Measurements from ENCODE around the gene STEAP4.

Gene STEAP4

DNA sequence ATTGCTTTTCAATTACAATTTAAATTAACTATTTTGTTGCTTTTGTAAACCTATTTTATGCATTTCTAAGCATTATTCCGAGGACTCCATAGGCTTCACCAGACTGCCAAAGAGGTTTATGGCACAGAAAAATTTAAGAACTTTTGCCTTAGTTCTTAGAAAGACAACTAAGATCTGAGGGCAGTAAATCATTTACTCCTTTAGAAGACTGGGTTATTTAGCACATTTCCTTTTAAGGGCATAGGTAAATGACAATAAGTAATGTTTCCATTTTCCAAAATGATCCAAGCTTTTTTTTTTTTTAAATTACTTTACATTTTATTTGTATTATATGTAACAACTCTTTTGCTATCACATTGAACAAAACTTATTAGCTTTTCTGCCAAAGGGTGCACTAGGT lies 15.0 kb upstream of the STEAP4 start:
- no peak for DNase-seq
- TF ChIP-seq CTCF (IDR thresholded peaks at IDR 0.05; ENCODE audit: low read depth, low read length, missing control alignments), result no peak
- in situ Hi-C loops (cut with HindIII; ENCODE audit: low pct_ligation_motif_present, low sequenced_read_pairs), result no loop called here
- Histone ChIP-seq H3K27me3 (replicated peaks) (no peaks in the 10 kb centered on the region), H3K36me3 (replicated peaks) (no peaks in the 10 kb centered on the region), H3K4me3 (ENCODE audit: low read depth, low read length) (no peak overlapping the region), H3K27ac (no peak overlapping the region)

DNA sequence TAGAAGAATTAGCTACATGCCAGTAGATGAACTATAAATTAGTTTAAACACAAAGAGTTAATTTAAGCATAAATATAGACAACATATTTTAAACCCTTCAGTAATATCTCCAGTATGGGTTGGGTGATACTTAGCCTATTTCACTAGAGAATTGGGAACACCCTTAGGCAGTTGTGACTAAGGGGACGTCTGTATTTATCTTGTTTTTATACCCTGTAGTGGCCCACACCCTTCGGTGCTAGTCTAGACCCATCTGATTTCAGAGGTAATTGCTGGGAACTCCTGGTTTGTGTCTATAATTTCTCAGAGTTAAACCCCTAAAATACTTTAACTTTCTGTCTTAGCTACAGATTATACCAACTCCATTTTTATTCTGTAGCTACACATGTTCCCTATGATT lies 11.5 kb upstream of the STEAP4 start:
- H3K27ac ChIP-seq, result no peak overlapping the region
- no peaks in the 10 kb centered on the region for H3K36me3 ChIP-seq (replicated peaks)
- no peak overlapping the region for H3K4me3 ChIP-seq (ENCODE audit: low read depth, low read length)
- DNase-seq, result no peak
- in situ Hi-C loops (cut with HindIII; ENCODE audit: low pct_ligation_motif_present, low sequenced_read_pairs), result no loop called here
- TF ChIP-seq CTCF (IDR thresholded peaks at IDR 0.05; ENCODE audit: low read depth, low read length, missing control alignments), result no peak
- no peaks in the 10 kb centered on the region for H3K27me3 ChIP-seq (replicated peaks)

DNA sequence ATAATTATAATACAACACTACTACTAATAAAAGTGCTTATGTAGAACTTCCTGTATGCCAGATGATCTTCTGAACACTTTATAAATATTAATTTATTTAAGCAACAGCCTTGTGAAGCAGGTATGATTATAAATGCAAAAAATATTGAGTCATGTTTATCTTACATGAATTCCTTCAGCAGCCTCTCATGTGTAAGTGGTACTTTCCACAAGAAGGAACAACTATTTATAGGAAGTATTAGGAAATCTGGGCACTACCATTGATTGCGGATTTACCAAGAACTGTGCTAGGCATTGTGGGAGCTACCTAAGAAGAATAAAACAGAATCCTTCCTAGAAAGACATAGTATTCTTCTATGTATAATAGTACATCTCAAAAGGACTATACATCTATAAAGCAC lies 10.7 kb upstream of the STEAP4 start:
- DNase-seq, result no peak
- no peak for TF ChIP-seq CTCF (IDR thresholded peaks at IDR 0.05; ENCODE audit: low read depth, low read length, missing control alignments)
- H3K4me3 ChIP-seq (ENCODE audit: low read depth, low read length), result no peak overlapping the region

GRCh38 chr7:88316456-88316855 lies 9.8 kb upstream of the STEAP4 start:
- no peaks in the 10 kb centered on the region for H3K27me3 ChIP-seq (replicated peaks)
- in situ Hi-C loops (cut with HindIII; ENCODE audit: low pct_ligation_motif_present, low sequenced_read_pairs), result no loop called here
- no peak for TF ChIP-seq CTCF (IDR thresholded peaks at IDR 0.05; ENCODE audit: low read depth, low read length, missing control alignments)

More for the DNA sequence above, 10.7 kb upstream of the STEAP4 start:
- Histone ChIP-seq H3K27me3 (replicated peaks) (no peaks in the 10 kb centered on the region), H3K36me3 (replicated peaks) (no peaks in the 10 kb centered on the region), H3K27ac (no peak overlapping the region)
- in situ Hi-C loops (cut with HindIII; ENCODE audit: low pct_ligation_motif_present, low sequenced_read_pairs), result no loop called here

DNA sequence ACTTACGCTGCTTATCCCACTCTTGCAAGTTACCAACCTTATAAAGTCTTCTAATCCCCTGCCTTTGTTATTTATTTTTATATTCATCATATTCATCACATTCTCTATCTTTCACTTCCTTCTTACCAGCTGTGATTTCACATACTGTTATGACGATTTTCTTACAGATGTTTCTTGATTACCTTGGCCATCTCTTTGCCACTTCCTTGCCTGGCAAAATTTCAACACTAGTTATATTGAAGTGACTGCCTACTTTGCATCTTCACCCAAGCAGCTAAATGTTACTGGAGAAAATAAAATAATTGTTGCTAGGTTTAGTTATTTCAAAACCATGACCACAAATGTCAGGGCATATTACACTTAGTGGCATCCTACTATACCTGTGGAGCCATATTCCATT lies 8.8 kb upstream of the STEAP4 start:
- H3K36me3 ChIP-seq (replicated peaks), result no peaks in the 10 kb centered on the region
- no peaks in the 10 kb centered on the region for H3K27me3 ChIP-seq (replicated peaks)
- in situ Hi-C loops (cut with HindIII; ENCODE audit: low pct_ligation_motif_present, low sequenced_read_pairs), result no loop called here
- no peak for DNase-seq
- H3K27ac ChIP-seq, result no peak overlapping the region
- no peak for TF ChIP-seq CTCF (IDR thresholded peaks at IDR 0.05; ENCODE audit: low read depth, low read length, missing control alignments)
- no peak overlapping the region for H3K4me3 ChIP-seq (ENCODE audit: low read depth, low read length)

More at GRCh38 chr7:88316456-88316855, 9.8 kb upstream of the STEAP4 start:
- Histone ChIP-seq H3K36me3 (replicated peaks) (no peaks in the 10 kb centered on the region), H3K27ac (no peak overlapping the region), H3K4me3 (ENCODE audit: low read depth, low read length) (no peak overlapping the region)
- no peak for DNase-seq

DNA sequence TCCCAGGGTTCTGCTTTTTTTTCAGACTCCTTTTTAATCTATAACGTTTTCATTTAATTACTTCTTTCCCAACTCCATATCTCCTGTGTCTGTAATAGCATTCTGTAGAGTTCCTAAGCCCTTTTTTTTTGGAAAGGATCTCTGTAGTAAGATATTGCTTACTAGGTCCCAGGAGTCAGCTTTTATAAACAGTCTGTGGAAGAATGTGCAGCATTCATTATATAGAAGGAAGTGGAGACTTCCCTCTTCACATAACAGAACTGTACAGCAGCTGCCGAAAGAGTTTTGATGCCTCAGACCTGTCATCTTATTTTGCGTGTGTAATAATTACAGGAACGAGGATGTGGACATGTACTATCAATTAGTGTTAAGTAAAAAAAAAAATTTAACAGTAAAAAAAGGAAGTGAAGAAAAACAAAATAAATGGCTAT lies 7.4 kb upstream of the STEAP4 start:
- in situ Hi-C loops (cut with HindIII; ENCODE audit: low pct_ligation_motif_present, low sequenced_read_pairs), result no loop called here
- Histone ChIP-seq H3K27me3 (replicated peaks) (no peaks in the 10 kb centered on the region), H3K36me3 (replicated peaks) (no peaks in the 10 kb centered on the region), H3K4me3 (ENCODE audit: low read depth, low read length) (no peak overlapping the region), H3K27ac (no peak overlapping the region)
- DNase-seq, result no peak
- no peak for TF ChIP-seq CTCF (IDR thresholded peaks at IDR 0.05; ENCODE audit: low read depth, low read length, missing control alignments)

Data from brain microvascular endothelial cell (primary cell).